ENCODE measurements around the gene MYLK. TPM values are rescaled to one million over a fixed set of nuclear protein-coding genes. Genes with fewer than 3 reads are reported as not detected.

Gene MYLK
- total RNA-seq, 2 experiments from 2014 or later = 0.22 TPM; not detected in 1

DNA sequence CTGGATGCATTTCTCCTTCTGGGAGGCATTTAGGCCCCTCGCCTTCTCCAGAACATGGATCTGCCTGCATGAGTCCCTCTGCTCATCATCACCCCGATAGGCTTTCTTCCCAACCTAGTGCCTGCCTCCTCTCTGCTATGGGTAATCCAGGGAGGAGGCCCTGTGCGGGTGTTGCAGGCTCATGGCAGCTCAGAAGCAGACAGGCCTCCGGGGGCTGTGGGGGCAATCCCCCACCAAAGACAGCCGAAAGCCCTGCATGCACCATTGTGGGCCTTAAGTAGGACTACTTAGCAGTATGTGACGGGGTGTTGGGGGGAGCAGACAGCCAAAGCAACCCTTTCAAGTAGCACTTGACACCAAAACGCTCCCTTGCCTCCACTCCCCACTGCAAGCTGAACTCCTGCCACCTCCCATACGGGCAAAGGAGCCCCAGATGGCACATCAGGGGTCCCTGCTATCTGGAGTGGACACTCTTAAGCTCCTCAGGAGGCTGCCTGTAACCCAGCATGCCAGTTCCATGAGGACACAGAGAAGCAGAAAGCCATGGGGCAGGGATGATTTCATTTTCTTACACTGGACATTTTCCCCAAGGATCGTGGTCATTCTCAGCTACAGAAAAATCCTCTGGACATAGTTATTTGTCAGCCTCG is 200.5 kb downstream of the MYLK start:
- DNase-seq (no peak), ATAC-seq (ENCODE audit: poor library complexity) (no peak)
- Histone ChIP-seq H3K9me3 (ENCODE audit: control insufficient read depth in 1 of 2, insufficient read depth in 1 of 2, low read length in 2 of 2) (no peaks in the 10 kb centered on the region), H3K36me3 (ENCODE audit: insufficient read depth, low read length) (no peaks in the 10 kb centered on the region), H3K27me3 (ENCODE audit: control insufficient read depth in 1 of 2, insufficient read depth in 2 of 2, low read length in 2 of 2) (no peaks in the 10 kb centered on the region), H3K4me3 (ENCODE audit: low read length) (no peak overlapping the region), H3K4me1 (ENCODE audit: insufficient read depth, low read length) (no peaks in the 10 kb centered on the region), H3K27ac (ENCODE audit: low read depth in 1 of 2, low read length in 2 of 2) (no peak overlapping the region)
- Mint-ChIP-seq H3K9me3 (no peaks in the 10 kb centered on the region), H3K4me1 (ENCODE audit: low read depth) (no peaks in the 10 kb centered on the region), H3K36me3 (ENCODE audit: low read depth) (no peaks in the 10 kb centered on the region), H3K27ac (no peak overlapping the region), H3K27me3 (no peaks in the 10 kb centered on the region), H3K4me3 (no peak overlapping the region)
- ChIA-PET POLR2A (no interaction called here), CTCF (no interaction called here)
- intact Hi-C loops (cut with DNase I, micrococcal nuclease) = no loop called here
- TF ChIP-seq, protein P1, sequence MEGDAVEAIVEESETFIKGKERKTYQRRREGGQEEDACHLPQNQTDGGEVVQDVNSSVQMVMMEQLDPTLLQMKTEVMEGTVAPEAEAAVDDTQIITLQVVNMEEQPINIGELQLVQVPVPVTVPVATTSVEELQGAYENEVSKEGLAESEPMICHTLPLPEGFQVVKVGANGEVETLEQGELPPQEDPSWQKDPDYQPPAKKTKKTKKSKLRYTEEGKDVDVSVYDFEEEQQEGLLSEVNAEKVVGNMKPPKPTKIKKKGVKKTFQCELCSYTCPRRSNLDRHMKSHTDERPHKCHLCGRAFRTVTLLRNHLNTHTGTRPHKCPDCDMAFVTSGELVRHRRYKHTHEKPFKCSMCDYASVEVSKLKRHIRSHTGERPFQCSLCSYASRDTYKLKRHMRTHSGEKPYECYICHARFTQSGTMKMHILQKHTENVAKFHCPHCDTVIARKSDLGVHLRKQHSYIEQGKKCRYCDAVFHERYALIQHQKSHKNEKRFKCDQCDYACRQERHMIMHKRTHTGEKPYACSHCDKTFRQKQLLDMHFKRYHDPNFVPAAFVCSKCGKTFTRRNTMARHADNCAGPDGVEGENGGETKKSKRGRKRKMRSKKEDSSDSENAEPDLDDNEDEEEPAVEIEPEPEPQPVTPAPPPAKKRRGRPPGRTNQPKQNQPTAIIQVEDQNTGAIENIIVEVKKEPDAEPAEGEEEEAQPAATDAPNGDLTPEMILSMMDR (IDR thresholded peaks at IDR 0.05) = no peak

- Mint-ChIP-seq H3K36me3 (ENCODE audit: low read depth) (no peaks in the 10 kb centered on the region), H3K9me3 (no peaks in the 10 kb centered on the region), H3K4me3 (no peak overlapping the region), H3K27ac (no peak overlapping the region), H3K4me1 (ENCODE audit: low read depth) (no peaks in the 10 kb centered on the region), H3K27me3 (no peaks in the 10 kb centered on the region)
- intact Hi-C loops (cut with DNase I, micrococcal nuclease) = no loop called here
- POLR2A ChIA-PET = no interaction called here
- Histone ChIP-seq H3K4me3 (ENCODE audit: low read length) (no peak overlapping the region), H3K27me3 (ENCODE audit: control insufficient read depth in 1 of 2, insufficient read depth in 2 of 2, low read length in 2 of 2) (no peaks in the 10 kb centered on the region), H3K27ac (ENCODE audit: low read depth in 1 of 2, low read length in 2 of 2) (no peak overlapping the region), H3K36me3 (ENCODE audit: insufficient read depth, low read length) (no peaks in the 10 kb centered on the region), H3K4me1 (ENCODE audit: insufficient read depth, low read length) (no peaks in the 10 kb centered on the region), H3K9me3 (ENCODE audit: control insufficient read depth in 1 of 2, insufficient read depth in 1 of 2, low read length in 2 of 2) (no peaks in the 10 kb centered on the region)
- CTCF ChIA-PET = no interaction called here
- no peak for ATAC-seq (ENCODE audit: poor library complexity)
- no peak for DNase-seq
- TF ChIP-seq, protein P1 (IDR thresholded peaks at IDR 0.05) = no peak
Measured at GRCh38 chr3:123682781-123683504, 201.2 kb downstream of the MYLK start.

DNA sequence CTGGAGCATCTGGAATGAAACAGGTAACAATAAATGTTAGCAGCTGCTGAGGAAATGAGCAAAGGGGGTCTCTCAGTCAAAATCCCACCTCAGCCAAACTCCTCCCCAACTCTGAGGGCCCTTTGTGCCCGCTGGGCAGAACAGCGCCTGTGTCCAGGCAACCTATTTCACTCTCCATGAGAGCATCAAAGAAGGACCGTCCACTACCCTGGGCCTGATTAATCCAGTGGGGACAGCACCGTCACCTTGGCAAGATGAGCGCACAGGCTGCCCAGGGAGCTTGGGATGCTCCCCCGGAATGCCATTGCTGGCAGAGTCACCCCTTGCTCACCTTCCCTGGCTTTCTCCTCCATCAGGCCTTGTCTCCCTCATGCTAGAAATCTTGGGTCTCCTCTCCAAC is 201.8 kb downstream of the MYLK start:
- POLR2A ChIA-PET = no interaction called here
- no peak for ATAC-seq (ENCODE audit: poor library complexity)

More for the DNA sequence above, 201.8 kb downstream of the MYLK start:
- intact Hi-C loops (cut with DNase I, micrococcal nuclease) = no loop called here
- H3K27ac ChIP-seq (ENCODE audit: low read depth in 1 of 2, low read length in 2 of 2) = no peak overlapping the region
- H3K4me3 ChIP-seq (ENCODE audit: low read length) = no peak overlapping the region
- Mint-ChIP-seq H3K27me3 (no peaks in the 10 kb centered on the region), H3K27ac (no peak overlapping the region), H3K4me1 (ENCODE audit: low read depth) (no peaks in the 10 kb centered on the region), H3K36me3 (ENCODE audit: low read depth) (no peaks in the 10 kb centered on the region), H3K9me3 (no peaks in the 10 kb centered on the region), H3K4me3 (no peak overlapping the region)
- H3K4me1 ChIP-seq (ENCODE audit: insufficient read depth, low read length) = no peaks in the 10 kb centered on the region
- peaks cover 0 to 1% of the 10 kb centered on the region in 2 experiments for H3K27me3 ChIP-seq (ENCODE audit: control insufficient read depth in 1 of 2, insufficient read depth in 2 of 2, low read length in 2 of 2)
- no peak for DNase-seq
- CTCF ChIA-PET = no interaction called here
- H3K36me3 ChIP-seq (ENCODE audit: insufficient read depth, low read length) = no peaks in the 10 kb centered on the region
- TF ChIP-seq, protein P1 (IDR thresholded peaks at IDR 0.05) = no peak
- H3K9me3 ChIP-seq (ENCODE audit: control insufficient read depth in 1 of 2, insufficient read depth in 1 of 2, low read length in 2 of 2) = no peaks in the 10 kb centered on the region
